Erythroblast (primary cell): Measurements from ENCODE around the gene GLYAT.
A peak's percentile ranks its signal among the peaks of the same experiment; 100 is the strongest.
"Not testable (repeated sequence)": the region's sequence is repeated elsewhere in the genome, so short reads cannot be mapped to it uniquely, and the experiment has no call there.

Experiments used
- DNase-seq, 2 experiments: peaks; one replicate each; lab custom pipeline; 2025; lab: John Stamatoyannopoulos, UW
- GATA1 ChIP-seq: IDR thresholded peaks from 2 replicates; pipeline ENCODE4 v1.6.1; 2011; ENCODE audit warnings: low read depth, mild to moderate bottlenecking, control low read depth, low read length, moderate library complexity
- POLR2A ChIP-seq: IDR thresholded peaks from 2 replicates; pipeline ENCODE4 v1.6.1; 2011; ENCODE audit warnings: mild to moderate bottlenecking, low read length

GLYAT gene

GRCh38 chr11:58734681-58735490 is 3.1 kb upstream of the GLYAT start:
- DNase-seq: no peak
- TF ChIP-seq POLR2A (no peak), GATA1 (no peak)

GRCh38 chr11:58730507-58731089 is 1.1 kb downstream of the GLYAT start:
- DNase-seq: no peak
- TF ChIP-seq POLR2A: no peak
- no peak for TF ChIP-seq GATA1

- TF ChIP-seq POLR2A (no peak), GATA1 (no peak)
- DNase-seq: no peak
Measured at GRCh38 chr11:58727415-58727797, 4.3 kb downstream of the GLYAT start.

- TF ChIP-seq GATA1 (no peak), POLR2A (no peak)
- DNase-seq: peak; percentile 18 to 25
Measured at GRCh38 chr11:58726737-58727414, 4.9 kb downstream of the GLYAT start.

- TF ChIP-seq POLR2A (no peak), GATA1 (no peak)
- peak in 1 of 2 experiments; percentile 10 for DNase-seq
Measured at GRCh38 chr11:58719406-58720117, 12.2 kb downstream of the GLYAT start.

- no peak for TF ChIP-seq POLR2A
- TF ChIP-seq GATA1: no peak
- no peak for DNase-seq
Measured at GRCh38 chr11:58712531-58712930, 19.2 kb downstream of the GLYAT start.

- peak in 1 of 2 experiments; percentile 2 for DNase-seq
- no peak for TF ChIP-seq POLR2A
- TF ChIP-seq GATA1: no peak
Measured at GRCh38 chr11:58711832-58712231, 19.9 kb downstream of the GLYAT start.

GRCh38 chr11:58707767-58708166 is 24.0 kb downstream of the GLYAT start:
- TF ChIP-seq POLR2A (no peak), GATA1 (no peak)
- DNase-seq: no peak

GRCh38 chr11:58696825-58697224 is 34.9 kb downstream of the GLYAT start:
- not testable (repeated sequence) for DNase-seq

GRCh38 chr11:58693026-58693425 is 38.7 kb downstream of the GLYAT start:
- no peak for TF ChIP-seq POLR2A
- TF ChIP-seq GATA1: no peak
- no peak for DNase-seq

GRCh38 chr11:58691675-58692074 is 40.1 kb downstream of the GLYAT start:
- DNase-seq: no peak
- TF ChIP-seq GATA1: no peak
- TF ChIP-seq POLR2A: no peak

GRCh38 chr11:58688789-58689503 is 42.8 kb downstream of the GLYAT start:
- DNase-seq: no peak
- TF ChIP-seq GATA1 (no peak), POLR2A (no peak)

- no peak for DNase-seq
- TF ChIP-seq POLR2A: no peak
- no peak for TF ChIP-seq GATA1
Measured at GRCh38 chr11:58685973-58686722, 45.6 kb downstream of the GLYAT start.

GRCh38 chr11:58682660-58683059 is 49.1 kb downstream of the GLYAT start:
- DNase-seq: not testable (repeated sequence)

GRCh38 chr11:58677536-58677935 is 54.2 kb downstream of the GLYAT start:
- DNase-seq: not testable (repeated sequence)
